Tibial nerve (tissue), 3 donors: ENCODE data around the gene AUTS2.

Experiments
- POLR2A ChIP-seq, 2 donors: fragments of 450-650 bp; IDR thresholded peaks; one replicate each; pipeline ENCODE4 v1.6.1; 2017; ENCODE audit warnings: antibody characterized with exemption in 2 of 2, mild to moderate bottlenecking in 2 of 2, moderate library complexity in 2 of 2
- TF ChIP-seq, protein P1 (sequence below), 5 experiments: fragments of 200-600 bp in 3 of 5; fragments of 450-650 bp in 2 of 5; sonication (generic) in 3 of 5; IDR thresholded peaks; one replicate each; pipeline ENCODE4 v1.5.1; 2016 to 2019; ENCODE audit warnings: antibody characterized with exemption in 5 of 5, mild to moderate bottlenecking in 3 of 5, moderate library complexity in 2 of 5

DNA sequence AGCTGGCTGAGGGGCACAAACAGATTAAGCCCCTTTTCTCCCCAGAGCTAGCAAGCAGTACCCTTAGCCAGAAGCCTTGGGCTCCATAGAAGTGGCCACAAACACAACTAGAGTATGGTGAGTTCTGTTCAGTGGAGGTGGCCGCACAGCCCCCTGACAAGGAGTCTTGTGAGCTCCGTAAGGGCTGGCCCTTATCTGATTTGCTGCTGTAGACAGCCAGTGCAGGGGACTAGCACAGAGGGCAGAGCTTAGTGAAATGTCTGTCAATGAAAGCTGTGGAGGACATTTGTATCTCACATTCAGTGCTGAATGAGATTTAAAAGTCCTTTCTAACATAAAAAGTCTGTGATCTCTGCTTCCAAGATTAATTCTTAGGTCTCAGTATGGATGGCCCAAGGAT is 137.3 kb downstream of the AUTS2 start:
- TF ChIP-seq, protein P1, sequence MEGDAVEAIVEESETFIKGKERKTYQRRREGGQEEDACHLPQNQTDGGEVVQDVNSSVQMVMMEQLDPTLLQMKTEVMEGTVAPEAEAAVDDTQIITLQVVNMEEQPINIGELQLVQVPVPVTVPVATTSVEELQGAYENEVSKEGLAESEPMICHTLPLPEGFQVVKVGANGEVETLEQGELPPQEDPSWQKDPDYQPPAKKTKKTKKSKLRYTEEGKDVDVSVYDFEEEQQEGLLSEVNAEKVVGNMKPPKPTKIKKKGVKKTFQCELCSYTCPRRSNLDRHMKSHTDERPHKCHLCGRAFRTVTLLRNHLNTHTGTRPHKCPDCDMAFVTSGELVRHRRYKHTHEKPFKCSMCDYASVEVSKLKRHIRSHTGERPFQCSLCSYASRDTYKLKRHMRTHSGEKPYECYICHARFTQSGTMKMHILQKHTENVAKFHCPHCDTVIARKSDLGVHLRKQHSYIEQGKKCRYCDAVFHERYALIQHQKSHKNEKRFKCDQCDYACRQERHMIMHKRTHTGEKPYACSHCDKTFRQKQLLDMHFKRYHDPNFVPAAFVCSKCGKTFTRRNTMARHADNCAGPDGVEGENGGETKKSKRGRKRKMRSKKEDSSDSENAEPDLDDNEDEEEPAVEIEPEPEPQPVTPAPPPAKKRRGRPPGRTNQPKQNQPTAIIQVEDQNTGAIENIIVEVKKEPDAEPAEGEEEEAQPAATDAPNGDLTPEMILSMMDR (IDR thresholded peaks at IDR 0.05): no peak
- TF ChIP-seq POLR2A (IDR thresholded peaks at IDR 0.05): no peak
